CD1c-positive myeloid dendritic cell (primary cell): ENCODE measurements around the gene ATP5ME.
"Not testable (repeated sequence)": the region's sequence is repeated elsewhere in the genome, so short reads cannot be mapped to it uniquely, and the experiment has no call there.

ENCODE experiments used
- DNase-seq: peaks from one replicate; pipeline ENCODE4 v3.0.0-alpha.2; 2016; ENCODE audit errors: extremely low spot score

ATP5ME gene

DNA sequence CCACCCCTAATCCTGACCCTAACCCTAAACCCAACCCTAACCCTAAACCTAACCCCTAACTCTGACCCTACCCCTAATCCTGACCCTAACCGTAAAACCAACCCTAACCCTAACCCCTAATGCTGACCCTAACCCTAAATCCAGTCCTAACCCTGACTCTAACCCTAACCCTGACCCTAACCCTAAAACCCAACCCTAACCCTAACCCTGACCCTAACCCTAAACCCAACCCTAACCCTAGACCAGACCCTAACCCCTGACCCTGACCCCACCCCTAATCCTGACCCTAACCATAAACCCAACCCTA is 30.8 kb upstream of the ATP5ME start:
- DNase-seq: no peak

DNA sequence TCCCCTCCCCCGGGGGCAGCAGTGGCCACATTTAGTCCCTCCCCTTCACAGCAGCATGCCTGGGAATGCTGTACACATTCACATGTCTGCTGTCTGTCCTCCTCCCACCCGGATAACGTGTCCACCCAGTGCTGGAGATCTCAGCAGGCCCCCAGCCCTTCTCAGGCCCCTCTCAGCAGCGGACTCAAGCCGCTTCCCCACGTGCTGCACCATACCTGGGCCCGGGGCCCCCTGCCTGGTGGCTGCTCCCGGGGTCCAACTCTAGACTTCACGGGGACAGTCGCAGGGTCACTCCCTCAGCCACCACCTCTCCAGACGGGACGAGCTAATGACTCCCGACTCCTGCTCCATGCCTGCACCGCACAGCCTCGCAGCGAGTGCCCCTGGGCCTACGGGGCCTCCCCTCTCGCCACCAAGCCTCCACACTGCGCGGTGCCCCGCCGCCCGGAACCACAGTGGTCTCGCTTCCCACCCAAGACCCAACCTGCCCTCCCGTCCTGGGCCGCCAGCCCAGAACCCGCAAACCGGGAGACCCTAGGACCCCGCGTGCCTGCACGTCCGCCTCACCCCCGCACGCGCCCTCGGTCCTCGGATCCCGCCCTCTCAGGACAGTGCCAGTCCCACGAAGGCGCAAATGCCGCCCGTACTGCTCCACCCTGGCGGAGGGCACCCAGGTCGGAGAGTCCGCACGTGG is 30.3 kb upstream of the ATP5ME start:
- no peak for DNase-seq

DNA sequence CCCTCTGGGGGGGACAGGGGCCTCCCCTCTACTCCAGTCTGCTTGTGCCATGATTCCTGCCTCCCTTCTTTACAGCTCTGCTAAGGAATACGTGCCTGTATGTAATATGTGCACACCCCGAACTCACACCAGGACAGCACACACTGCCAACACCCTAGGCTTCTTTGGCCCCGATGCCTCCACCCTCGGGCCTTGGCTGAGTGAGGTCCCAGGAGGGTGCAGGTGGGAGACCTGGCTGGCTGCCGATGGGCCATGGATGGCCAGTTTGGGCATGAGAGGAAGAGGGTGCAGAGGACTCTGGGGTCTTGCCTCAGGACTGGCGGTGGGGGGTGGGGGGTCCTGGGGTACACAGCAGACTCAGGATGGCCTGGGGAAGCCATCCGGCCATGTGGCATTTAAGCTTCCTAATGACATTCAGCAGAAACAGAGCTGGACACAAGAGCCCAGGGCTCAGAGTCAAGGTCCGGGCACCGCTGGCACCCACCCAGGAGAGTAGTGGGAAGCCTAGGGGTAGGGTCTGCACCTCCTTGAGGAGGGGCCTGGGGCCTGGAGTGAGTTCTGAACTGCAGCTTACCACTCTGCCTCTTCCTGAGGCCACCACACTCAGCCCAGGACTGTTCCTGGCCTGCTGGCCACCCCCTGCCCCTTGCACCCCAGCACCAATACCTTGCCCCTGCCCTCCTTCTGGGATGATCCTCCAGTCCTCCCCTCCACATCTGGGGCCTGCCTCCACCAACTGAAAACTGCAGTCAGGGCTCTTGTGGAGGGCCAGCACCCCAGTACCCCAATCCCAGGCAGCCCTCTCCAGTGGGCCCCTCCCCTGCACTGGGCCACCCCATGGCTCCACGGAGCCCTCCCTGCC is 29.5 kb upstream of the ATP5ME start:
- no peak for DNase-seq

DNA sequence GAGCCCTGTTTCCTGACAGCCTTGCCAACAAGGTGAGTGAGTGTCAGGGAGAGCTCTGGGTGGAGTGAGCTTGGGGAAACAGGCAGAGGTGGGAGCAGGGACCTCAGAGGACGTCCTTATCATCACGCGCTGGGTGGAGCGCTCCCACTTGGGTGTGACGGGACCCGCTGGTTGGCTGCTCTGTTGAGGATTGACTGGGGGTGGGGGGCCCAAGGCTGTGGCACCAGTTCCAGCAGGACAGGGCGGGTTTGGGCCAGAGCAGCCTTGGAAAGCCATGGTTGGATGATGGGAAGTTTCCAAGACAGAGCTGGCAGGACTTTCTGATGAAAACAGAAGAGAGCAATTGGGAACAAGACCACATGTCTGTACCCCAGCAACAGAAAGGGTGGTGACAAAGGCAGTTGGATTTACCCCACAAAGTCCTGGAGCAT is 28.6 kb upstream of the ATP5ME start:
- DNase-seq: no peak

DNA sequence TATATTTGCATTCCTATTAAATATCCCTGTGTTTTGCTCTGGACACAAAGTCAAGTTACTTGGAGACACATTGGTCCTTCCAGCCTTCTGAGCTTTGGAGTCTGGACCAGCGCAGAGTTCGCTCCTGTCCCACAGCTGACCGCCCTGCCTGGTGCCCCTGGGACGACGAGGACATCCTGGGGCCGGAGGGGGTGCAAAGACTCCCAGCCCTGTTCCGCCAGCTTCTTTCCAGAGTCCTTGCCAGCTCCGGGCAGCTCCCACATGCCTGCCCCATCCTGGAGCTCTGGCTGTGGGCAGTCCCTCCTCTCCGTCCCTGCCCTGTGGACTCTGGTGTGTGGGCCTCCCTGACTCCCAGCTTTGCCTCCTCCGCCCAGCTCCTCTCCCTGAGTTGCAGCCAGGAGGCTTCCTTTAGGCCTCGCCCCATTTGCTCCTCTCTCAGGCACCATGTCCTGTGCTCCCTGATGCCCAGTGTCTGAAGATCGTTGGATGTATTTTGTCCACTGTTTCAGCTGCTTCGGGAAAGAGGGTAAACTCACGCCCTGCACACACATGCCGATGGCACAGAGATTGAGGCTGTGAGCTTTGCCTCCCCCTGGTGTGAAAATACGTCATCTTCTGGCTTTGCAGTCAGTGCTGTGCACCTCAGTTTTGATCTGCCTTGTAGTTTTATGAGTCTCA is 26.6 kb upstream of the ATP5ME start:
- no peak for DNase-seq

DNA sequence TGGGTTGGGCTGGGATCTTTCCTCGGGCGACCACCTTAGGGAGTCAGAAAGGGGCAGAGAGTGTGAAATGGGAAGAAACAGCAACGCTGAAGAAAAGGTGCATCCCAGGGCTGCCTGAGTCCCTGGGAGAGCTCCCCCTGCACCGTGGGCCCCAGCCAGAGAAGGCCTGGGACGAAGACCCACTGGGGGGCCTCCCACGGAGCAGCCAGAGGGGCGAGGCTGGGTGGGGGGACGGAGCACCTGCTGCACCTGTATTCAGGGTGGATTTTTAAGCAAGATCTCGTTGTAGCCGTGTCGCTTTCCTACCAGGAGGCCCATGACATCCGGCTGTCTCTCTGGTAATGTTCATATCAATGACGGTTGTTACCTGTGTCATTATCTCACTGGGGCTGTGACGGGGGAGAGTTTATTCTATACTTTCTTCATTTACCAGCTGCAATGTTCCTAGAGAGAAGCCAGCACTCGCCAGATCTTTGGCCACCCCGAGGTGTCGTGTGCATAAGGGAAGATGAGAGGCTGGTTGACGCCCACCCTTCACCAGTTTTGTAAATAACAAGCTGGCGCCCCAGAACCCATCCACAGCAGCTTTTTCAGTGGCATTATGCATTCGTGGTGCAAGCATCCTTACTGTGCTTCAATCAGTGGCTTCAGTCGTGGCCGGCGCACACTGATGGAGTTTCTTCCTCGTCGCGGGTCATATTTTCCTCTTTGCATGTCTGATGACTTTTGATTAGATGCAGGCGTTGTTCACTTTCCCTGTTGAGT is 25.9 kb upstream of the ATP5ME start:
- DNase-seq: no peak

DNA sequence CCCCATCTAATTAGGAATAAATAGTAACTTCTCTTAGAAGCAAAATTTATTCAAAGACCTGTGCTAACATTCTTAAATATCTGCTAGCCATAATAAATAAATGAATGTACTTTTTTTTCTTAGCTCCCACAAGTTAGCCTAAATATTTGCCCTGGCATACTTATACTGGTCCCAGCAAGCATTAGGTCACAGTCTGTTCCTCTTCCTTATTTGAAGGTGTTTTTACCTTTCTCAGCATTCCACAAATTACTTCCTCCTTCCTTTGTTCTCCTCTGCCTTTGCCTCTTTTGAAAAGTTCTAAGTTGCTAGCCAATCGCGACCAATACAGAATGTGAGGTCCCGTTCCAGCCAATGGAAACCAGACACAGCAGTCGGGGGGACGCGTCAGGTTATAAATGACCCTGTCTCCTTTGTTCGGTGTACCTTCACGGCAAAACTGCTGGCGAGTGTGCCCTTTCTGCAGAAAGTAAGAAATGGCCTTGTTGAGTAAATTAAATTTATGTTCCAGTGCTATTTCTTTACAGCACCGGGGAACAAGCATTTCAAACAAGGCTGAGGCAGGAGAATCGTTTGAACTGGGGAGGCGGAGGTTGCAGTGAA is 20.4 kb upstream of the ATP5ME start:
- DNase-seq: not testable (repeated sequence)

DNA sequence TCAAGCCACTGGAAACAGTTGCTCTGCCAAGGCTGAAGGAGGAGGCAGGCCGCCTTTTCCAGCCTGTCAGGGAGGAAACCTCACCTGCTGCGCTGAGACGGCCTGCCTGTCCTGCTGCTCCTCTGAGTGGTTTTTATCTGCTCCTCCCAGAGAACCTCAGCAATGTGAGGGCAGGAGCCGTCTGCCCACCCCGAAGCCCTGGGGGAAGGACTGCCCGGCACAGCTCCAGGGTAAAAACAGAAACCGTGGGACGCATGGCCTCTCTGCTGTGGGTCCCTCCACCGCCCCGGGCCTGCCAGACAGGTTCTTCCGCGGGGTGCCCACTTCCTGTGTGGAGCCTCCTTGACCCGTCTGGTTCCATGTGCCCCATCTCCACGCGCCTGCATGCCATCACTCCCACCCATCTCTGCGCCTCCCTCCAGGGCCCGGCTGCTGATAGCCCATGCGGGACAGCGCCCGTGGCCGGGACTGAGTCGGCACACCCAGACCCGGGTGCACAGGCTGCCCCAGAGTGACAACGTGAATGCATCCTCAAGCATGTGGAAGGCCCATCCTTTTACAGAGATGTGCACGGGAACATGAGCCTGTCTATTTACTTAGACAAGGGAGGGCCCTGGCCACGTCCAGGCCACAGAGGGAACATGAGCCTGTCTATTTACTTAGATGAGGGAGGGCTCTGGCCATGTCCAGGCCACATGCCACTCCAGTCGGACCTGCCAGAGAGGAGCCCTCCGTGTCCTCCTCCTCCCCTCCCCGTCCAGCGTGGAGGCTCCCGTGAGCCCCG is 18.9 kb upstream of the ATP5ME start:
- DNase-seq: no peak

DNA sequence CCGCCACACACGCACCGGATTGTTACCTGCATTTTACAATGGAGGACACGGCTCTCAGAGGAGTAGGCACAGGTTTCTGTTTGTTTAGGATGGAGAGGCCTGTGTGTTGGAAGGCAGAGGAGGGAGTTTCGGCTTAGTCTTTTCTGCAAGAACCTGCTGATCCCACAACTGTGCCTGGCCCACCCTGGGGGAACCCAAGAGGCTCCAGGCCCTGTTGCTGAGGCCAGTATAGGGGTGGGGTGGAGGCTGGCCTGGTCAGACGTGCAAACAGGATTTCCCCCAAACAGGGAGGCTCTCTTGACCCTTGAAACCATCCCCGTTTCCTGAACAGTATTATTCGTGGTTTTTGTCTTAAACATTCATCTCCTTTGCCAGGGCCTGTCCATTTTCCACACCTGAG is 15.6 kb upstream of the ATP5ME start:
- no peak for DNase-seq

DNA sequence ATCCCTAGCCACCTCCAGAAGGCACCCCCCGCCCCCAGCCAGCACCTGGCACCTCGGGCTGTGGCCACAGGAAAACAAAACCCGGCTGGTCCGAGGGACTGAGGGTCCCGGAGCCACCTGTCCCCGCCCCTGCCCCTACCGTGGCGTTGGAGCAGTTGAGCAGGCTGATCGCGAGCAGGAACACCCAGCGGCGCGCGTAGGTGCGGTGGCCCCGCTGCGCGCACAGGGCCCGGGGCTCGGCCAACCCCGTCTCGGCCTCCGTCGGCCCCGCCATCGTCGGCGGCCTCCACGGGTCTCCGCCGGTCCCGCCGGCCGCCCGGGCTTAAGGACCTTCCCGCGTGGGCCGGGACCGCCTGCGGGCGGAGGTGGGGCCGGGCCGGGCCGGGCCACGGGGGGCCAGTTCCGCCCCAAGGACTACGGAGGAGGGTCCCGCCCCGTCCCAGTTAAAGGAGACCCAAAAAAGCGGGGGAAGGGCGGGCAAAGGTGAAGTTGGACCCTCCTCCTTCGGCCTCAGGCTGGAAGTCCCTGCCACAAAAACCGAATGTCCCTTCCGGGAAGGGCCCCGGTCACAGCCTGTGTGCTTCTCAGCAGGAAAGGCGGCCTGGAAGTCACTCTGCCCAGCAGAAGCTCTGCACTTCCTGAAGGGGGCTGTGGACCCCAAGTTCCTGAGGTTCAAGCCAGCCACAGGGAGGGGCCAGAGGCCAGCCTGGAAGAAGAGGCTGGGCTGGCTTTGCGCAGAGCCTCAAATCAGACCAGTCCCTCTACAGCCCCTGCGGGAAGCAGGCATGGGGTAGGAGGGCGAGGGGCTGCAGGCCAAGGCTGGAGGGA is 15.0 kb upstream of the ATP5ME start, which contains the start of gene SLC49A3:
Gene SLC49A3 (minus strand): TSS at position 298 of the 828 bp plus-strand sequence. CDS start 24 bp downstream, at position 274.
- DNase-seq: peak; percentile 66

DNA sequence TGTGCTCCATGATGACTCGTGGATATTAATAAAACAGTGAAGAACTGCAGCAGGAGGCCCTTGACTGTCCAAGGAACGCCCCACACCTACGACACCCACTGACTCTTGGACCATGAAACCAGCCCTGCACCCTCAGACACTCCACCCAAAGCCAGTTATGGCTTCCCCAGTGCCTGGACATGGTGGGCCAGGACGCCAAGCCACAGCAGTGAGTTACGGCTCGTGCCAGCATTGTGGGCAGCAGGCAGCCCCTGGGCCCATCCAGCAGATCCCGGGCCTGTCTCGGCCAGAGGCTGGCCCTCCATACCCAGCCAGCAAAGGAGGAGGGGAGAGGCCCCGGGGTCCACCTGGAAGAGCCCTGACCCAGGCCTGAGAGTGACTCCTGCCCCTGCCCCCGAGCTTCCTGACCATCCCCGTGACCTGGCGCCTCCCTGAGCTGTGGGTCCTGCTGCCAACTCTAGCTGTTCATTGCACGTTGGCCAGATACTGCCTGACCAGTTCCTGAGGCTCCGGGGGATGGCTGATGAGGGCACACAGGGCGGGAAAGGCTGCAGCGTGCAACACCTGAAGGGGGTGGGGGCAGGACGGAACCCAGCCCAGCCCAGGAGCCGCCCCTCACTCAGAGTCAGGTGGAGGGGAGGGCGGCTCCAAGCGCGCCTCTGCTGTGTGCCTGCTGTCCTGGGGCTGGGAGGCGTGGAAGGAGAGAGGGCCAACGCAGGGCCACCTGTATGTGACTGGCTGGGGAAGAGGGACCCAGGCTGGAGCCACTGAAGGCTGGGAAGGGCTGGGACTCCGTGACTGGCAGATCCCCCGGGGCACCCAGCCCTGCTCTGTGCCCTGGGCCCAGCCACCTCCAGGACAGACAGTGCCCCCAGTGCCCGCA is 14.1 kb upstream of the ATP5ME start:
- no peak for DNase-seq

DNA sequence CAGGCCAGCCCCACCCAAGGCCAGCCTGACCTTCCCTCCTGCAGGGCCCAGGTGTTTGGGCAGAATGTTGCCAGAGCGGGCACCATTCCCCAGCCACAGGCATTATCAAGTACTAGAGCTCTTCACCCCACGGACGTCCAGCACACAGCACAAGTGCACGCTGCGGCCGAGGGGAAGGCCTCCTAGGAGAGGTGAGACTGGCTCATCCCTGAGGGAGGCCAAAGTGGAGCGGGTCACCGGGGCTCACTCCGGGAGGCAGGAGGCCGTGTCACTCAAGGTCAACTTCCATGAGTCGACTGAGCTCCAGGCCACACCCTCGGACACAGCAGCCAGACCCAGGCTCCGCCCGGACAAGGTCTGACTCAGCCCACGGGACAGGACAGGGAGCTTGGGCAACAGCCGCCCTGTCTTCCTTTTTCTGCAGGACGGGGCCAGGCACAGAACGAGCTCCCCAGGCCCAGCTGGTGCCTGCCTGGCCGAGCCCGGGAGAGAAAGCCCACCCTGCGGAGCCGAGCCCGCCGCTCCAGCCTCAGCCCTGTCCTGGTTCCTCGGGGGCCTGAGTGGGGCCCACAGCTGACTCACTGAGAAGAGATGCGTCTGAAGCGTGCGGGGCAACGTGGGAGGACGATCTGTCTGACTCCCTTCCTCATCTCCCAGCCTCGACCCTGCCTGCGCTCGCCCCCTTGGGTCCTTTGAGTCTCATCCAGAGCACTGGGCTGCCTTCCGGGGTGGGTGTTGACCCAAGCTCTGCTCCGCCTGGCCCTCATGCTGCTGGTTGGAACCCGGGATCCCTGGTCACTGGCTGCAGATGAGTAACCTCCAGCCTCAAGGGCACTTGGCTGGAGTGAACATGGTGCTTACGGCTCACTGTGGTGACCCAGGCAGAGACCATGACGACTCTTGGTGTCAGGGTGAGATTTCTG is 13.2 kb upstream of the ATP5ME start:
- DNase-seq: peak; percentile 94

DNA sequence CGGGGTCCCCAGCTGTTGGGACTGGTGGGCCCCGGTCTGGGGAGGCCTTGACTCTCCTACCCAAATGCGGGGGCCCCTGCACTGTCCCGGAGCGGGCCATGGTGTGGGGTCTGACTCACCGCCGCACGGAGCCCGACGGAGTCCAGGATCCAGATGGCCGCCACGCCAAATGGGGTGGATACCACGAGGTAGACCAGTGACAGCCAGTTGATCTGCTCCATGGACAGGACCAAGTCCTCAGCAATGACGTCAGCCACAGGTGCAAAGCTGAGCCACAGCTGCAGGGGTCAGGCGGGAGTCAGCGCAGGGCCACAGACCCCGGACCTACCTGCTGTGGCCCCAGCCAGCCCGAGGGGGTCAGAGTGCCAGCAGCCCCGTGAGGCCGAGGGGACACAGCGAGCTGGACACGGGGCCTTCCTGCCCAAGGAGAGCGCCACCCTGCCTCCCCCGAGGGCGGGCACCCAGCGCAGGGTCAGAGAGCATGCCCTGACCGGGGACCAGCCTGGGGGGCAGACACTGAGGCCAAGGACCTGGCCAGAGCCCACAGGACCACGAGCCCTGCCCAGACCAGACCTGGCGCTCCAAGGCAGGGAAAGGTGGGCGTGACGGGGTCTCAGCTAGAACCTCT is 12.5 kb upstream of the ATP5ME start:
- DNase-seq: no peak

DNA sequence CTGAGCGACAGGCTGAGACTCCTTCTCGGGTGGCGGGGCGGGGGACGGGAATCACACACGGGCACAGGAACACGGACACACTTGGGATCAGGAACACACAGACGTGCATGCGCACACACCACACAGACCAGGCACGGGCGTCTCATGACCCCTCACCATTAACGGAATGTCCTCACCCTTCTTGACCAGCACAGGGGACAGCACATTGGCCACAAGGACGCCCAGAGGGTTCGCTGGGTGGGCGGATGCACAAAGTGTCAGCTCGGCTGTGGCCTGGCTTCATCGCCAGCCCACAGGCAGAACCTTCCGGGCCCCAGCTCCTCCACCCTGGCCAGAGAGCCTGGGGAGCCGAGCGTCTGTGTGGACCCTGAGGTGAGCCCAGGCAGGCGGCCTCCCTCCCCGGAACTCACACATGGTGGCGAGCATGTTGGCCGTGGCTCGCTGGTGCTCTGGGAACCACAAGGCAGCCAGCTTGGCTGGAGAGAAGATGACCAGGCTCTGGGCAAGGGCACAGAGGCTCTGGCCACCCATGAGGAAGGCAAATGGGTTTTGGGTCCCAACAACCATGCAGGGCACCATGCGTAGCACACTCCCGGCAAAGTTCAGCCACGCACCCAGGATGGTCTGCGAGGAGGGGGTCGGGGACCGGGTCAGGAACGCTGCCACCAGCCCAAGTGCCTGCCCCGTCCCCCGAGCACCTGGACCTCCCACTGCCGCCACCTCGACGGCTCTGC is 11.8 kb upstream of the ATP5ME start:
- DNase-seq: no peak

DNA sequence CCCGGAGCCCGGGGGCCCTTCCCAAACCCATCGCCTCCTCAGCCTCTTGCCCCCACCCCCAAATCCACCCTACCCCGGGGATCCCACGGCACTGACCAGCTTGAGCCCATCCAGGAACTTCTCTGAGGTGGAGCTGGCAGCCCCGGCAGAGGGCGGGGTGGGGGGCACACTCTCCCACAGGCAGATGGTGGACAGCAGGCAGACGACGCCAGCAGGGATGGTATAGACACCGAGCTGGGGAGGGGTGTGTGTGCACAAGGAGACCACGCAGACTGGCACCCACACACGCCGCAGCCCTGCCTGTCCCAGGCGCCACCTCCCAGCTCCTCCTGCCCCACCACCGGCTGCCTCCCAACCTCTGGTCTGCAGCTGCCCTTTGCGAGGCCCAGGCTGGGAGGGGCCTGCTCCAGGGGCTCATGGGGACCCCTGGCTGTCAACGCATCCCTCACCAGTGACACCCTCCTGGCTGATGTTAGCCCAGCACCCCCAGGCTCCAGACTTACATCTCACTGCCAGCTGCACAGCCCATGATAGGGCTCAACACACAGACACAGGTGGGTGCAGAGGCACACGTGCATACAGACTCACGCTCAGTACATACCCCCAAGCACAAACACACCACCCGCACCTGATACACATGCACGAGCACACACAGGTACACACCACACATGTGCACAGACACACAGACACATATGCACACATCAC is 10.7 kb upstream of the ATP5ME start:
- no peak for DNase-seq
